HepG2 (cell line): ENCODE data around the gene LCAT. TPM values are rescaled to one million over a fixed set of nuclear protein-coding genes. Genes with fewer than 3 reads are reported as not detected.

Source experiments
- BORCS8-MEF2B ChIP-seq: sonication (generic); formaldehyde crosslinking; IDR thresholded peaks from 2 replicates; pipeline ENCODE4 v1.8.0; 2022; ENCODE audit warnings: mild to moderate bottlenecking, missing genetic modification reagents
- CENPT ChIP-seq: sonication (generic); formaldehyde crosslinking; IDR thresholded peaks from 2 replicates; pipeline ENCODE4 v1.8.0; 2022; ENCODE audit warnings: low read depth, mild to moderate bottlenecking, moderate library complexity, missing genetic modification reagents
- NCOR1 ChIP-seq: fragments of 200-600 bp; sonication (generic); IDR thresholded peaks from 2 replicates; pipeline ENCODE4 v1.7.0; 2017; ENCODE audit warnings: antibody characterized with exemption, low read length, borderline replicate concordance
- NFYC ChIP-seq: IDR thresholded peaks from 2 replicates; pipeline ENCODE4 v1.6.1; 2016; ENCODE audit warnings: missing genetic modification reagents, missing compliant biosample characterization
- PAWR ChIP-seq: sonication (generic); formaldehyde crosslinking; IDR thresholded peaks from 2 replicates; pipeline ENCODE4 v1.4.0; 2020; ENCODE audit warnings: missing genetic modification reagents, mild to moderate bottlenecking, borderline replicate concordance
- SOX6 ChIP-seq, 2 experiments: fragments of 450-650 bp in 1 of 2; sonication (generic) in 1 of 2; formaldehyde crosslinking in 1 of 2; IDR thresholded peaks; 2 replicates each; pipeline versions ENCODE4 v1.4.0 to v1.6.1; 2017 to 2020; ENCODE audit warnings: antibody characterized with exemption in 1 of 2, mild to moderate bottlenecking in 1 of 2, missing genetic modification reagents in 1 of 2
- STAT5B ChIP-seq: sonication (generic); formaldehyde crosslinking; IDR thresholded peaks from 2 replicates; pipeline ENCODE4 v1.4.0; 2020; ENCODE audit warnings: missing genetic modification reagents
- TRIM24 ChIP-seq: sonication (generic); formaldehyde crosslinking; IDR thresholded peaks from 2 replicates; pipeline ENCODE4 v1.8.0; 2022; ENCODE audit warnings: mild to moderate bottlenecking, missing genetic modification reagents
- ZNF329 ChIP-seq: sonication (generic); formaldehyde crosslinking; IDR thresholded peaks from 2 replicates; pipeline ENCODE4 v1.9.0; 2021; ENCODE audit warnings: low read depth, mild to moderate bottlenecking, missing genetic modification reagents
- ZNF646 ChIP-seq: sonication (generic); formaldehyde crosslinking; IDR thresholded peaks from 2 replicates; pipeline ENCODE4 v1.9.0; 2021; ENCODE audit warnings: mild to moderate bottlenecking, missing genetic modification reagents
- polyA plus RNA-seq, 8 experiments: library from polyadenylated mRNA; depleted of rRNA in 3 of 8; stranded (reverse) in 7 of 8; unstranded in 1 of 8; fragments of >200 nt; fragmentation: Illumina TruSeq in 4 of 8; extraction: Trizol in 4 of 8; gene quantifications; 2 replicates each; pipeline versions ENCODE4 v1.2.1 to v1.2.3, GENCODE V29; 2011 to 2016; ENCODE audit warnings: low read depth in 4 of 8, missing spikeins in 1 of 8, mixed read lengths in 1 of 8; ENCODE audit not compliant: insufficient read depth in 1 of 8
- total RNA-seq, 5 experiments: library from RNA; depleted of rRNA; stranded (reverse); fragments of >200 nt; fragmentation: Illumina TruSeq; extraction: Trizol; gene quantifications; 2 replicates each; pipeline ENCODE4 v1.2.3, GENCODE V29; 2016; ENCODE audit warnings: low read depth in 1 of 5
- TF ChIP-seq, protein P1 (sequence below): sonication (generic); formaldehyde crosslinking; IDR thresholded peaks from 2 replicates; pipeline ENCODE4 v1.5.1; 2020; ENCODE audit warnings: missing genetic modification reagents, mild to moderate bottlenecking, borderline replicate concordance
- TF ChIP-seq, protein P2 (sequence below): sonication (generic); formaldehyde crosslinking; IDR thresholded peaks from 2 replicates; pipeline ENCODE4 v1.8.0; 2022; ENCODE audit warnings: missing genetic modification reagents, mild to moderate bottlenecking, moderate library complexity, borderline replicate concordance
- TF ChIP-seq, protein P3 (sequence below): sonication (generic); formaldehyde crosslinking; conservative IDR thresholded peaks from 2 replicates; pipeline ENCODE4 v1.8.0; 2022; ENCODE audit warnings: mild to moderate bottlenecking, moderate library complexity, missing genetic modification reagents

LCAT gene
- total and polyA plus RNA-seq, 2 of the 13 experiments (the other 11 are each of a cell fraction or from before 2014, with no cell fraction given) = 36.1 to 38.9 TPM

DNA sequence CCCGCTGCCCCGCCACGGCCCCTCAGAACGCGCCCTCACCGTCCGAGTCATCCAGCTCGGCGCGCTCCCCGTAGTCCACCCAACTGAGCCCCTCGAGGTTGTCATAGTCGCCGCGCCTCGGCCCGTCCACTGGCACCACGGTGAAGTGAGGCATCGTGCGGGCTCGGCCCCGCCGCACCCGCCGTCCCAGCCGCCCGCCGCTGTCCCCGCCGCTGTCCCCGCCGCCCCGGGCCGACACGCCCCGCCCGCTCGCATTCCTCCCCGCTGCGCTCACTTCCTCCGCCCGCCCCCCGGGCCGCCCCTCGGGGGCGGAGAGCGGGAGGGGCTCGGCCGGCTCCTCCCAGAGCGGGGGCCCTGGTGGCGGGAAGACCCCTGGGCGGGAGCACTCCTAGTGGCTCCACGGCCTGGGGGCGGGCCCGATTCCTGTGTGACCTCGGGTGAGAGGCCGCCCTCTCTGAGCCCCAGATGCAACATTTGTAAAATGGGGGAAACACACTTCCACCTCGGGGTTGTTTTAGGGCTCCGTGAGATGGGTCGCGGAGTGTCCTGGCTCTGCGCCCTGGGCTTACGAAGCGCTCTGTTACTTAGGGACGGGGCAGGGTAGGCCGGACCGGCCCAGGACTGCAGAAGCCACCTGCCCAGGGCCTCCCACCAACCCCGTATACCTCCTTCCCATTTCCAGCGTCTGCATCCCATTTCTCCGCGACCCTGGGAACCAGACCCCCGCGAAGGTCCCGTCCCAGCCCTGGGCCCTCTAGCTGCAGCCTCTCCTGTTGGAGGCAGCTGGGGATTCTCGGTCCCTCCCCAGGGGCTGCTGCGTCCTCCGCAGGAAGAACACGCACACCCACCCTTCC is 24.7 kb upstream of the LCAT start, which contains the start of gene SLC12A4 (continued):
- TF ChIP-seq SOX6 (IDR thresholded peaks at IDR 0.05) (no peak), SOX6 (CRISPR knock-in tag; IDR thresholded peaks at IDR 0.05) (peak; percentile 30; the same call in 1 of the 2 replicates), ZNF329 (CRISPR knock-in tag) (peak; percentile 29), CENPT (CRISPR knock-in tag) (no peak; the same call in 1 of the 2 replicates), NFYC (0 out of 2 replicates have a peak, but pooled peaks have one; percentile 24), PAWR (CRISPR knock-in tag) (no peak), NCOR1 (no peak; the same call in 1 of the 2 replicates), BORCS8-MEF2B (CRISPR knock-in tag) (peak; percentile 61; the same call in 1 of the 2 replicates), ZNF646 (CRISPR knock-in tag) (0 out of 2 replicates have a peak, but pooled peaks have one; percentile 3), STAT5B (CRISPR knock-in tag) (no peak), TRIM24 (peak; percentile 43; the same call in 1 of the 2 replicates)
- TF ChIP-seq, protein P1, sequence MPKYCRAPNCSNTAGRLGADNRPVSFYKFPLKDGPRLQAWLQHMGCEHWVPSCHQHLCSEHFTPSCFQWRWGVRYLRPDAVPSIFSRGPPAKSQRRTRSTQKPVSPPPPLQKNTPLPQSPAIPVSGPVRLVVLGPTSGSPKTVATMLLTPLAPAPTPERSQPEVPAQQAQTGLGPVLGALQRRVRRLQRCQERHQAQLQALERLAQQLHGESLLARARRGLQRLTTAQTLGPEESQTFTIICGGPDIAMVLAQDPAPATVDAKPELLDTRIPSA (CRISPR knock-in tag) = no peak
- TF ChIP-seq, protein P2, sequence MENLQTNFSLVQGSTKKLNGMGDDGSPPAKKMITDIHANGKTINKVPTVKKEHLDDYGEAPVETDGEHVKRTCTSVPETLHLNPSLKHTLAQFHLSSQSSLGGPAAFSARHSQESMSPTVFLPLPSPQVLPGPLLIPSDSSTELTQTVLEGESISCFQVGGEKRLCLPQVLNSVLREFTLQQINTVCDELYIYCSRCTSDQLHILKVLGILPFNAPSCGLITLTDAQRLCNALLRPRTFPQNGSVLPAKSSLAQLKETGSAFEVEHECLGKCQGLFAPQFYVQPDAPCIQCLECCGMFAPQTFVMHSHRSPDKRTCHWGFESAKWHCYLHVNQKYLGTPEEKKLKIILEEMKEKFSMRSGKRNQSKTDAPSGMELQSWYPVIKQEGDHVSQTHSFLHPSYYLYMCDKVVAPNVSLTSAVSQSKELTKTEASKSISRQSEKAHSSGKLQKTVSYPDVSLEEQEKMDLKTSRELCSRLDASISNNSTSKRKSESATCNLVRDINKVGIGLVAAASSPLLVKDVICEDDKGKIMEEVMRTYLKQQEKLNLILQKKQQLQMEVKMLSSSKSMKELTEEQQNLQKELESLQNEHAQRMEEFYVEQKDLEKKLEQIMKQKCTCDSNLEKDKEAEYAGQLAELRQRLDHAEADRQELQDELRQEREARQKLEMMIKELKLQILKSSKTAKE (CRISPR knock-in tag) = no peak; the same call in 1 of the 2 replicates
- TF ChIP-seq, protein P3, sequence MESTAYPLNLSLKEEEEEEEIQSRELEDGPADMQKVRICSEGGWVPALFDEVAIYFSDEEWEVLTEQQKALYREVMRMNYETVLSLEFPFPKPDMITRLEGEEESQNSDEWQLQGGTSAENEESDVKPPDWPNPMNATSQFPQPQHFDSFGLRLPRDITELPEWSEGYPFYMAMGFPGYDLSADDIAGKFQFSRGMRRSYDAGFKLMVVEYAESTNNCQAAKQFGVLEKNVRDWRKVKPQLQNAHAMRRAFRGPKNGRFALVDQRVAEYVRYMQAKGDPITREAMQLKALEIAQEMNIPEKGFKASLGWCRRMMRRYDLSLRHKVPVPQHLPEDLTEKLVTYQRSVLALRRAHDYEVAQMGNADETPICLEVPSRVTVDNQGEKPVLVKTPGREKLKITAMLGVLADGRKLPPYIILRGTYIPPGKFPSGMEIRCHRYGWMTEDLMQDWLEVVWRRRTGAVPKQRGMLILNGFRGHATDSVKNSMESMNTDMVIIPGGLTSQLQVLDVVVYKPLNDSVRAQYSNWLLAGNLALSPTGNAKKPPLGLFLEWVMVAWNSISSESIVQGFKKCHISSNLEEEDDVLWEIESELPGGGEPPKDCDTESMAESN (CRISPR knock-in tag) = peak; percentile 53
